Activated CD8-positive, alpha-beta T cell treated with anti-CD3 and anti-CD28 coated beads for 36 hours (primary cell): ENCODE results near the gene CXCR6. TPM values are rescaled to one million over a fixed set of nuclear protein-coding genes. Genes with fewer than 3 reads are reported as not detected.
A peak's percentile ranks its signal among the peaks of the same experiment; 100 is the strongest.

Source experiments
- ATAC-seq: fragments of 200-7000 bp; cut with Tn5 transposase; one replicate; pipeline ENCODE4 v1.10.0; 2021; ENCODE audit warnings: mild to moderate bottlenecking, moderate library complexity
- CTCF ChIA-PET: fragments of 350-600 bp; sonication (Branson Sonifier 250); formaldehyde crosslinking; loops from one replicate; lab custom pipeline; 2021; ENCODE audit warnings: antibody characterized with exemption; lab: Charles Lee
- POLR2A ChIA-PET: fragments of 350-600 bp; sonication (Branson Sonifier 250); formaldehyde crosslinking; loops from one replicate; lab custom pipeline; 2021; ENCODE audit warnings: antibody characterized with exemption; lab: Charles Lee
- DNase-seq: peaks from one replicate; pipeline ENCODE4 v3.0.0-alpha.2; 2020
- H3K27ac Mint-ChIP-seq: one replicate; pipeline ENCODE4 v1.8.0; 2021; ENCODE audit warnings: mild to moderate bottlenecking, mixed read lengths
- H3K27me3 Mint-ChIP-seq: one replicate; pipeline ENCODE4 v1.8.0; 2021; ENCODE audit warnings: mixed read lengths
- H3K36me3 Mint-ChIP-seq: one replicate; pipeline ENCODE4 v1.8.0; 2021; ENCODE audit warnings: low read depth, mixed read lengths
- H3K4me1 Mint-ChIP-seq: one replicate; pipeline ENCODE4 v1.8.0; 2021; ENCODE audit warnings: low read depth, mixed read lengths
- H3K4me3 Mint-ChIP-seq: one replicate; pipeline ENCODE4 v1.8.0; 2021; ENCODE audit warnings: mild to moderate bottlenecking, moderate library complexity, mixed read lengths
- H3K9me3 Mint-ChIP-seq: one replicate; pipeline ENCODE4 v1.8.0; 2021; ENCODE audit warnings: mixed read lengths
- intact Hi-C: fragments of 100-400 bp; cut with micrococcal nuclease; formaldehyde crosslinking; loops from one replicate; pipeline ENCODE4 v1.10.0; 2022
- total RNA-seq, 2 experiments: library from RNA; stranded (reverse); gene quantifications; one replicate each; pipeline ENCODE4 v1.2.3, GENCODE V29; 2021
- TF ChIP-seq, protein P1 (sequence below): fragments of 200-600 bp; IDR thresholded peaks from one replicate; pipeline ENCODE4 v1.8.0; 2022; ENCODE audit warnings: antibody characterized with exemption, mild to moderate bottlenecking

The CXCR6 gene
- total RNA-seq, 2 experiments from 2014 or later = 3.2 to 3.4 TPM

GRCh38 chr3:45927881-45928280 is 15.4 kb upstream of the CXCR6 start:
- TF ChIP-seq, protein P1, sequence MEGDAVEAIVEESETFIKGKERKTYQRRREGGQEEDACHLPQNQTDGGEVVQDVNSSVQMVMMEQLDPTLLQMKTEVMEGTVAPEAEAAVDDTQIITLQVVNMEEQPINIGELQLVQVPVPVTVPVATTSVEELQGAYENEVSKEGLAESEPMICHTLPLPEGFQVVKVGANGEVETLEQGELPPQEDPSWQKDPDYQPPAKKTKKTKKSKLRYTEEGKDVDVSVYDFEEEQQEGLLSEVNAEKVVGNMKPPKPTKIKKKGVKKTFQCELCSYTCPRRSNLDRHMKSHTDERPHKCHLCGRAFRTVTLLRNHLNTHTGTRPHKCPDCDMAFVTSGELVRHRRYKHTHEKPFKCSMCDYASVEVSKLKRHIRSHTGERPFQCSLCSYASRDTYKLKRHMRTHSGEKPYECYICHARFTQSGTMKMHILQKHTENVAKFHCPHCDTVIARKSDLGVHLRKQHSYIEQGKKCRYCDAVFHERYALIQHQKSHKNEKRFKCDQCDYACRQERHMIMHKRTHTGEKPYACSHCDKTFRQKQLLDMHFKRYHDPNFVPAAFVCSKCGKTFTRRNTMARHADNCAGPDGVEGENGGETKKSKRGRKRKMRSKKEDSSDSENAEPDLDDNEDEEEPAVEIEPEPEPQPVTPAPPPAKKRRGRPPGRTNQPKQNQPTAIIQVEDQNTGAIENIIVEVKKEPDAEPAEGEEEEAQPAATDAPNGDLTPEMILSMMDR = no peak
- POLR2A ChIA-PET = interaction anchor here (1.0 to 2.8 kb wide), 2 partner anchors 8 to 166 kb away, joined by 3 to 10 read pairs; no protein-coding TSS in a partner anchor
- Mint-ChIP-seq H3K9me3 (no peaks in the 10 kb centered on the region), H3K27ac (no peak overlapping the region), H3K27me3 (no peaks in the 10 kb centered on the region), H3K36me3 (peaks cover 49% of the 10 kb centered on the region), H3K4me1 (no peaks in the 10 kb centered on the region), H3K4me3 (no peak overlapping the region)
- DNase-seq = no peak
- intact Hi-C loops = loop anchor here (2.0 to 5.0 kb wide), 2 partner anchors 167 to 416 kb away; no protein-coding TSS in a partner anchor
- CTCF ChIA-PET = interaction anchor here (0.9 to 35.9 kb wide), 11 partner anchors 10 to 268 kb away, joined by 3 to 656 read pairs (median 7); partner anchors contain the start of gene CCR9
- no peak for ATAC-seq

- POLR2A ChIA-PET = interaction anchor here (0.6 to 2.8 kb wide), 4 partner anchors 9 to 321 kb away, joined by 3 to 10 read pairs (median 4); no protein-coding TSS in a partner anchor
- Mint-ChIP-seq H3K4me3 (no peak overlapping the region), H3K27me3 (no peaks in the 10 kb centered on the region), H3K36me3 (peaks cover 51% of the 10 kb centered on the region), H3K27ac (no peak overlapping the region), H3K4me1 (no peaks in the 10 kb centered on the region), H3K9me3 (no peaks in the 10 kb centered on the region)
- CTCF ChIA-PET = interaction anchor here (0.7 to 35.9 kb wide), 27 partner anchors 8 to 470 kb away, joined by 3 to 656 read pairs (median 4); partner anchors contain the start of genes CCR9, CXCR6 and LZTFL1
- peak; percentile 75 for DNase-seq
- ATAC-seq = peak; percentile 98
- intact Hi-C loops = loop anchor here (2.0 to 5.0 kb wide), 2 partner anchors 168 to 417 kb away; no protein-coding TSS in a partner anchor
- TF ChIP-seq, protein P1 = peak; percentile 88
These were observed 14.1 kb upstream of the CXCR6 start for GRCh38 chr3:45929042-45929679.

DNA sequence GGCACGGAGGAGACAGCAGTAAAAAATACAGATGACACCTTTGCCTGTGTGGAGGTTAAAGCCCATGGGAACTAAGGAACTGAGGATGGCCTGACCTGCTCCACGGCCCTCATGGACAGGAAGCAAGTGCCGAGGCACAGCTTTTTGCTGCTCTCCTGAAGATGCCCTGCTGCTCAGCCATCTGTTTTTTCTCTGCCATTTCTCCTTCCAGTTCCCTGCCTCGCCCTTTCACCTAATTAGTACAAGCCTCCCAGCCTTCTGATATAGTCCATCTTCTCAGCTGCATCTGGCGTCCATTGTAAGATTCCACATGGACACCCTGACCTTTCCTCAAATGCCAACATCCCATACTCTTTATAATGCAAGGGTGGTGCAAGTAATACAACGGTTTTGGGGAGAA is 11.8 kb upstream of the CXCR6 start:
- H3K36me3 Mint-ChIP-seq = peaks cover 55% of the 10 kb centered on the region
- H3K4me1 Mint-ChIP-seq = no peaks in the 10 kb centered on the region
- H3K27me3 Mint-ChIP-seq = no peaks in the 10 kb centered on the region
- TF ChIP-seq, protein P1 = no peak
- POLR2A ChIA-PET = interaction anchor here (0.7 to 0.8 kb wide), 2 partner anchors 9 to 11 kb away, joined by 3 read pairs; no protein-coding TSS in a partner anchor
- H3K4me3 Mint-ChIP-seq = no peak overlapping the region
- DNase-seq = no peak
- intact Hi-C loops = no loop called here
- ATAC-seq = no peak
- CTCF ChIA-PET = interaction anchor here (0.7 to 35.9 kb wide), 7 partner anchors 9 to 179 kb away, joined by 3 to 656 read pairs (median 3); no protein-coding TSS in a partner anchor
- no peak overlapping the region for H3K27ac Mint-ChIP-seq
- no peaks in the 10 kb centered on the region for H3K9me3 Mint-ChIP-seq

DNA sequence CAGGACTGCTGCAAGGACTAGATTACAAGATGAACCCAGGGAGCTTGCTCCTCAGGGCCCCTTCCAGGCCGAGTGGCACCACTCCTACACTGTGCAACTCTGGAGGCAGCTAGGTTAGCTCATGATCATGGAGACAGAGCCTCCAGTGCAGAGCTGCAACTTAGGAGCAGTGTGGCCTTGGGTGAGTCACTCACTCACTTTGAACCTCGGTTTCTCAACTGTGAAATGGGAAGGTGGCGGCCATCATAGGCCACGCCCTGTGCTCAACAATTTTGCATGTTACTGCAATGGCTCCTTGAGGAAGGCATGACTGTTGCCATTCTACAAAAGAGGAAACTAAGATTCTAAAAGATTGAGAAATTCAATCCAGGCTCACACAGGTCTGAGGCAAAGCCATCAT is 11.2 kb upstream of the CXCR6 start:
- intact Hi-C loops = no loop called here
- DNase-seq = no peak
- Mint-ChIP-seq H3K27ac (no peak overlapping the region), H3K4me1 (no peaks in the 10 kb centered on the region), H3K27me3 (no peaks in the 10 kb centered on the region), H3K36me3 (peaks cover 54% of the 10 kb centered on the region), H3K4me3 (no peak overlapping the region), H3K9me3 (no peaks in the 10 kb centered on the region)
- ChIA-PET CTCF (interaction anchor here (0.8 to 35.9 kb wide), 5 partner anchors 9 to 170 kb away, joined by 3 to 656 read pairs (median 4); no protein-coding TSS in a partner anchor), POLR2A (interaction anchor here (0.6 to 0.8 kb wide), 2 partner anchors 10 to 157 kb away, joined by 3 read pairs; no protein-coding TSS in a partner anchor)
- ATAC-seq = no peak
- TF ChIP-seq, protein P1 = no peak
